GM18858 (cell line): ENCODE data around the gene ASIC4.

Experiments
- ATAC-seq: cut with Tn5 transposase; IDR thresholded peaks from one replicate; pipeline ENCODE4 v1.9.1; 2021; ENCODE audit not compliant: unreplicated experiment

The ASIC4 gene

GRCh38 chr2:219548990-219549389 lies 34.7 kb downstream of the ASIC4 start:
- no peak for ATAC-seq

GRCh38 chr2:219549619-219550018 lies 35.3 kb downstream of the ASIC4 start:
- ATAC-seq: no peak

DNA sequence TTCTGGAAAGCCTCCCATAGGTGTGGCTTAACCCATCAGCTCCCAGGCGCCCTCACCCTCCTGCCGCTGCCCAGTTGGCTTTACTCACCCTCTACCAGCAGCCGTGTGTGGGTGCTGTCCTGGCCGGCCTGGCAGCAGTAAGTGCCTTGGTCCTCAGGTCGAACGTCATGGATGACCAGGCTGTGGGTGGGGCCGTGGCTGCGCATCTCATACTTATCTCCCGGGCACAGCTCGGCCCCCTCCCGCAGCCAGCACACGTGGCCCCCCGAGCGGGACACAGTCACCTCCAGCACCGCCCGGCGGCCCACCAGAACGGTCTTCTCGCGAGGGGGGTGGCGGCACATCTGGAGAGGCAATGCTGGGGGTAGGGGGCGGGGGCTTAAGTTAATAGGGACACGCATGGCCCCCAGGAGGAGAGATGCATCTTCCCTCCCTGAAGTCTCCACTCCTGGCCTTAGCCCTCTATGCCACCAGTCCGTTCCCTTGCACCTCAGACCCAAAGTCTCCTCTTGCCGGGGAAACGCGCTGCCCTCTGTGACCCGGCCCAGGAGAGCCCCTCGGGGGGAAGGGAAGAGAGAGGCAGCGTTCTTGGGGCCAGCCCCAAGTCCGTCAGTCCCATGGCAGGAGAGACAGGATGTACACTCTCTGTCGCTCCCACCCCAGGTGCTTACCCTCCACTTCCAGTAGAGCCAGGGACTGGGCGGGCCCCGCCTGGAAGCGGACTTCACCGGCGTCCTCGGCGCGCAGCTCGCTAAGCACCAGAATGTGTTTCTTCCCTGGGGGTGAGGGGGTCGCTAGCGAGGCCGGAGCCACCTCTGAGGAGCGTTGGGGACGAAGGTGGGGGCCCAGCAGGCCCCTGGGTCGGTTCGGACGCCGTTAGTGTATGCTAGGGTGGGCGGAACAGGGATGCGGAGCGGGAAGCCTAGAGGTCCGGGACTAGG lies 37.4 kb downstream of the ASIC4 start:
- peak; percentile 8 for ATAC-seq

GRCh38 chr2:219552382-219553167 lies 38.3 kb downstream of the ASIC4 start:
- peak; percentile 83 for ATAC-seq

- ATAC-seq: no peak
Observed at GRCh38 chr2:219553168-219553417, 38.8 kb downstream of the ASIC4 start.

GRCh38 chr2:219553463-219553963 lies 39.2 kb downstream of the ASIC4 start:
- ATAC-seq: no peak

DNA sequence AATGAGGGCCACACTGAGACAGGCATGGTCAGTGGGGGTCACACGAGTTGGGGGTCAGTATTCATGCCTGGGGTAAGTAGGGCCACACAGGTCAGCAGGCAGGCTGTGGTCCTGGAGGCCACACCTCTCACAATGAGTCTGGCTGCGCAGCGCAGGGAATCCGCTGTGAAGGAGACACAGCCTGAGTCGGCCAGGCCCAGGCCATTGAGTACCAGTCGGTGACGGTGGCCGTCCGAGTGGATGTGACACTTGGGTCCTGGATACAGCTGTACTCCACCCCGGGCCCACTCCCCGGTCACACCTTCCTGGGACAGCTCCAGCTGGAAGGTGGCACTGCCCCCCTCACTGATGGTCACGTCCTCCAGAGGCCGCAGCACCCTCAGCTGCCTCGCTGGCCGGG lies 40.1 kb downstream of the ASIC4 start:
- no peak for ATAC-seq

DNA sequence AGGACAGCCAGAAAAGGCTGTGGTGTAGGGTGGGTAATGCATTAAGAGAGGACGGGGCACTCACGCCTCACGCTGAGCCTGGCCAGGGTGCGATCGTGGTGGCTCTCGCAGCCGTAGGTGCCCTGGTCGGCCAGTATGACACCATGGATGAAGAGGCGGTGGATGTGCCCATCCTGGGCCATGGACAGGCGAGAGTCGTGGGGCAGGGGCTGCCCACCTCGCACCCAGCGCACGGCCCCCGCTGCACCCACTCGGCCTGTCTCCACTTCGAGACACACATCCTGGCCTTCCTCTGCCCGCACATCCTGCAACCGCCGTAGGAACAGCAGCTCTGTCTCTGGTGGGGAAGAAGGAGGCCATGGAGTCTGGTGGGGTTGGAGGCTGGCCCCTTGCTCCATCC lies 41.7 kb downstream of the ASIC4 start:
- ATAC-seq: no peak

DNA sequence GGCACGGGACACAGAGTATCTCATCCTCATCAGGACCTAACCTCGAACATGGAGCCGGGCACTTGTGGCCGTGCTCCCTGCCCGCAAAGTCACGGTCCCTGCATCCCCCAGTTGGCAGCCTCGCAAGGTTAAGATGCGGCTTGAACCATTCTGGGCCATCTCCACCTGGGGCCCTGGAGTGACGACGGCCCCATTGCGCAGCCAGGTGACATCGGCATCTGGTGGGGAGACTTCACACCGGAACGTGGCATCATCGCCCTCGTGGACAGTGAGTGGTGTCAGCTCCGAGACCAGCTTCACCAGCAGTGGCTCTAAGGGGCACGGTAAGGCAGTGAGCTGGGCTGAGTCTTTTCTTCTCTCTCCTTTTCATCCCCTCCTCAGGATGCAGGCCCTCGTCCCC lies 42.1 kb downstream of the ASIC4 start:
- no peak for ATAC-seq

DNA sequence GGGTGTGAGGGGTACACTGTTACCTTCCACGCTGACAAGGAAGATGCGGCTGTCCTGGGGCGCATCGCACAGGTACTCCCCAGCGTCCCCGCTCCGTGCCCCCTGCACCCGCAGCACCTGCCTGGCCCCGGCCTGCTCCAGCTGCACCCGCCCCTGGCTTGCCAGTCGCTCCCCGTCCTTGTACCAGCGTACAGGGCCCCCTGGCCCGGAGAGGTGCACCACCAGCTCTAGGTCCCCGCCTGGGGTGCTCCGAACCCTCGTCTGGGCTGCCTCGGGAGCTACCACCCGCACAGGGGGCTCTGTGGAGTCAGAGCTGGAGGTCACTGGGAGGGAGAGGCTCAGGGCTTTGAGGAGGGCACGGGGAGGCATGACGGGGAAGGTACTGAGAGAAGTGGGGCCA lies 43.0 kb downstream of the ASIC4 start:
- no peak for ATAC-seq

DNA sequence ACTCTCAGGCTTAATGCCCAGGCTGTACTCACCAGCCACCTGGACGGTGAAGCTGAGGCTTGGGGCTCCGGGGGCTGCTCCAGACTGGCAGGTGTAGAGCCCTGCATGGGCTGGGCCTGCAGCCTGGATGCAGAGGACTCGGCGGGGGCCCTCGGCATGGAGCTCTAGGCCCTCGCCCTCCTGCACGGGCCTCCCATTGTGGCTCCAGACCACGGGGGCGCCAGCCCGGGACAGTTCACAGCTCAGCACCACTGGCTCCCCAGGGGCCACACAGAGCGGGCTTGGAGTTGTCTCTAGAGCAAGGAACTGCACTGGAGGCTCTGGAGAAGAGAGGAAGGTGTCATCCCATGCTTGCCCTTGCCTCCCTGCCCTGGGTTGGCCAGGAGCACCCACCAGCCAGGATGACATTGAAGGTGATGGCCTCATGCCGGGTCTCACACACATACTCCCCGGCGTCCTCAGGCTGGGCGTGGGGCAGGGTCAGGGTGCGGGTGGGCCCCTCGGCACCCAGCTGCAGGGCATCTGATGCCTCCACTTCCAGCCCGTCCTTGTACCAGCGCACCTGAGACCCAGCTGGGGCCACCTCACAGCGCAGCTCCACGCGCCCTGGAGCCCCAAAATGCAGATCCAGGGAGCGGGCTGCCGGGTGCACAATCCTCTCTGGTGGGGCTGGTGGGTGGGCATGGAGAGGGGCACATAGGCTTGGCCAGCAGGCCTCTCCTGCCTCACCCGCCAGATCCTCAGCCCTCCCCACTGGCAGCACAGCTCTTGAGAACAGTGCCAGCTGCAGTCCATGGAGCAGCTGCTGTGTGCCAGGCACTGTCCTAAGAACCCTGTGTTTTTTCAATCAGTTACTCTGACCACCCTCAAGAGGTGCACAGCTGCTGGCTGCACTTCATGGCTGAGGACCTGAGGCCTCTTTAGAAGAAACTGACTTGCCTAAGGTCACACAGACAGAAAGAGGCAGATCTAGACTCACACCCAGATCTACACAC lies 43.8 kb downstream of the ASIC4 start:
- no peak for ATAC-seq

- ATAC-seq: no peak
Observed at GRCh38 chr2:219559156-219559915, 45.1 kb downstream of the ASIC4 start.

DNA sequence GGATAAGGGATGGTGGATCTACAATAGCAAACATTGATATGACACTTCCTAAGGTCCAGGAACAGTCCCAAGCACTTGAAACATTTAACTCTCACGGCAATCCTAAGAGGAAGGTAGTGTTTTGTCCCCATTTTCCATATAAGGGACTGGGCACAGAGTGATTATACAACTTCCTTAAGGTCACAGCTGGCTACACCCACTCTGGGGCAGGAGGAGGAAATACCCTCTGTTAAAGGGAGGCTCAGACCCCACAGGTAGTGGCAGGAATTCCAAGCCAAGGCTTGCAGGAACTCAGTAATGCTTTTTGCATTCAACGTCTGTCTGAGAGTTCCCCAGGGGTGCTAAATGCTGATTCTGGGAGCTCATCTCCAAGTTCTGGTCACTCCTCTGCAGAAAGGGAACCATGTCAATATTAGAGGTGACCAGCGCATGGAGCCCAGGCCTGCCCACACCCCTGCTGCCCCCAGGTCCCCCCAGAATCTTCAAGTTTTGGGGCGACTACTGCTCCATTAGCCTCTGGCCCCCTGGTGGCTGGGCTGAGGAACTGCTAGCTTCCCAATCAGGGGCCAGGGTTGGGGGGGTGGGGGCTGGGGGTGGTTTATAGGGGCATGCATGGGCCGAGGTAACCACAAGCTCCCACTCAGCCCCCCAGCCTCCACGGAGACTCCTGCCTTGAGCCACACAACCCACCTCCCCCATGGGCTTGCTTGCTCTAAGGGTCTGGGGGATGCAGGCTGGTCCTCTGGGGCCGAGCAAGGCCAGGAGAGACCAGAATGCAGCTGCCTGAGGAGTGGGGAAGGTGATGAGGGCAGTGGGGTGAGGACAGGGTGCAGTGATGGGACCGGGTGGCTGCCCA lies 46.0 kb downstream of the ASIC4 start:
- no peak for ATAC-seq

- no peak for ATAC-seq
Observed at GRCh38 chr2:219560893-219561178, 46.6 kb downstream of the ASIC4 start.

- ATAC-seq: no peak
Observed at GRCh38 chr2:219561179-219562048, 47.1 kb downstream of the ASIC4 start.

DNA sequence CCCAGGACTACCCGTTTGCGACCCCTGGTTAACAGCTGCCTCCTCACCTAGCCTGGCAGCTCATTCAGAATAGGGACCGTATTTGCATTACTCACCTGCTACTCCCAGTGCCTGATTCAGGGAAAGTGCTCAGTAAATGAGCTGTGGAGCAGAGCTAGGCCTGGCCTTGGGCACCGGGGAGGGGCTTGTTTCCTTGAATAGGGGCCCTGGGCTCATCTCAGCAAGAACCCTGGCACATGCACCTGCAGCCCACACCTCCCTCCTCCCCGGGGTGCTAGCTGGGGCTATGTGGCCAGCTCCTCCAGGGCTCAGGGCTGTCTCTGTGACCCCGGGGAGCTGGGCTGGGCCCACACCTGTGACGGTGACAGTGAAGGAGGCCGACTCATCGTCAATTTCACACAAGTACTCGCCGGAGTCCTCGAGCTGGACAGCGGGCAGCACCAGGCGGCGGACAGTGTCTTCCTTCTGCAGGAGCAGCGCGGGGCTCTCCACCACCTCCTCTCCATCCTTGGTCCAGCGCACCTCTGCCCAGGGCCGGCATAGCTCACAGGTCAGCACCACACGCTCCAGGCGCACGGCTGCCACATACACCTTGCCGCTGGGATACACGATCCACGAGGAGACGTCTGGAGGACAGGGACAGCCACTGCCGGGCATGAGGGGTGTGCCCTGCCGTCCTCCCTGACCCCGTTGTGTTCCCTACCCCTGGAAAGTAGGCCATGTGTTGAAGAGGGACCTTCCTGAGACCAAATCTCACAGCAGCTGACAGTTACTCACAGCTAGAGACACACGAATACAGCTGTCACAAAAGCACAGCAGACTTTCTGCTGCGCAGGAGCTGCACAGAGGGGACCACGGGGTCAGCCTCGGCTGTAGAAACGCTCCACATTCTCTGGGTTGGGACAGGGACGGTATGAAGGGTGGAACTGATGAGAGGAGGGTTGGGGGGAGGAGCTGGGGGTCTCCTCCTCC lies 48.1 kb downstream of the ASIC4 start:
- no peak for ATAC-seq

DNA sequence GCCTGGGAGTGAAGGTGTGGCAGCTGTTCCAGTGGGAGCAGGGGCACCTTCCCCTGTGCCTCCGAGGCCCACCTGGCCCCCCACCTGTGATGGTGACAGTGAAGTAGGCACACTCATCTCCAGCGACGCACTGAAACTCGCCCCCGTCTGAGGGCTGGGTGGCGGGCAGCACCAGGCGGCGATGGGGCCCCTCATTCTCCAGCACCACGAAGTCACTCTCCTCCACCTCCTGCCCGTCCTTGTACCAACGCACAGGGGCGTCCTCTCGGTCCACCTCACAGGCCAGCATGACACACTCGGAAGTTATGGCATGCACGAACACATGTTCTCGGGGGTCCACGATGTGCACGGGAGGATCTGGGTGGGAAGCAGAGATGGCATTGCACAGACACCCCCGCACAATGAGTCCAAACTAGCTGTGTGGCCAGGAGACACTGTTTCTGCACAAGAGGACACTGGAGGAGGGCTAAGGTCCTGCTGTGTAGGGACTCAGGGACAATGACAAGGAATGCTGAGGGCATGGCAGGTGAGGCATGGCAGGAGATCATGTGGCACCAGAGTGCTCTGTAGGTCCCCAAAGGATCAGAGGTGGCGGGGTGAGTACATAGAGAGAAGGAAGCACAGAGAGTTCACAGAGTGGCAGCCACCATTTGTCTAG lies 49.1 kb downstream of the ASIC4 start:
- no peak for ATAC-seq
